Progenitor cell of endocrine pancreas (in vitro differentiated cells): Measurements from ENCODE around the gene AK9. TPM values are rescaled to one million over a fixed set of nuclear protein-coding genes. Genes with fewer than 3 reads are reported as not detected.

Source experiments
- DNase-seq: peaks from one replicate; pipeline ENCODE4 v3.0.0; 2021; ENCODE audit warnings: low spot score; ENCODE audit not compliant: unreplicated experiment
- H3K27ac Mint-ChIP-seq: 2 replicates; pipeline ENCODE4 v1.8.0; 2021; ENCODE audit warnings: mild to moderate bottlenecking, moderate library complexity, mixed read lengths
- H3K27me3 Mint-ChIP-seq: 2 replicates; pipeline ENCODE4 v1.8.0; 2021; ENCODE audit warnings: mixed read lengths
- H3K36me3 Mint-ChIP-seq: 2 replicates; pipeline ENCODE4 v1.8.0; 2022; ENCODE audit warnings: mixed read lengths; ENCODE audit not compliant: insufficient read depth
- H3K4me1 Mint-ChIP-seq: 2 replicates; pipeline ENCODE4 v1.8.0; 2021; ENCODE audit warnings: low read depth, mixed read lengths
- H3K4me3 Mint-ChIP-seq: 2 replicates; pipeline ENCODE4 v1.8.0; 2021; ENCODE audit warnings: low read depth, mild to moderate bottlenecking, moderate library complexity, mixed read lengths
- H3K9me3 Mint-ChIP-seq: 2 replicates; pipeline ENCODE4 v1.8.0; 2021; ENCODE audit warnings: low read depth, mixed read lengths
- total RNA-seq: library from RNA; stranded (reverse); gene quantifications from 2 replicates; pipeline ENCODE4 v1.2.1, GENCODE V29; 2021
- TF ChIP-seq, protein P1 (sequence below): fragments of 200-600 bp; sonication (generic); IDR thresholded peaks from one replicate; pipeline ENCODE4 v1.5.0; 2021; ENCODE audit warnings: antibody characterized with exemption, mild to moderate bottlenecking; ENCODE audit not compliant: unreplicated experiment

Gene AK9
- total RNA-seq, 1 donor from 2014 or later: 12.8 TPM

DNA sequence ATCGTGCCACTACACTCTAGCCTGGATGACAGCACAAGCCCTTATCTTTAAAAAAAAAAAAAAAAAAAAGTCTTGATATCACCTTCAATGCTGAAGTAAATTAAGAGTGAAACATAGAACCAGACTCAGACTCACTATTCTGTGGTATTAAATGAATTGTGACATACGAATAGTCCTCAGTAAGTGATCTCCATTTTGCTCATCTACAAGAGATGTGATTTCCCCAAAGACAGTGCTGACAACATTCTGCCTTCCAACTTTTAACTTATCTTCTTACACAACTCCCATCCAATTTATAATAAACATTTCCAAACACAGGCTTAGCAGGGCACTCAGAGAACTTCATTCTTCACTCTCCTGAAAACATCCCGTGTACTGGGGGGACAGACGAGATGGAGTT, 216.0 kb downstream of the AK9 start:
- no peak overlapping the region for H3K4me3 Mint-ChIP-seq
- TF ChIP-seq, protein P1, sequence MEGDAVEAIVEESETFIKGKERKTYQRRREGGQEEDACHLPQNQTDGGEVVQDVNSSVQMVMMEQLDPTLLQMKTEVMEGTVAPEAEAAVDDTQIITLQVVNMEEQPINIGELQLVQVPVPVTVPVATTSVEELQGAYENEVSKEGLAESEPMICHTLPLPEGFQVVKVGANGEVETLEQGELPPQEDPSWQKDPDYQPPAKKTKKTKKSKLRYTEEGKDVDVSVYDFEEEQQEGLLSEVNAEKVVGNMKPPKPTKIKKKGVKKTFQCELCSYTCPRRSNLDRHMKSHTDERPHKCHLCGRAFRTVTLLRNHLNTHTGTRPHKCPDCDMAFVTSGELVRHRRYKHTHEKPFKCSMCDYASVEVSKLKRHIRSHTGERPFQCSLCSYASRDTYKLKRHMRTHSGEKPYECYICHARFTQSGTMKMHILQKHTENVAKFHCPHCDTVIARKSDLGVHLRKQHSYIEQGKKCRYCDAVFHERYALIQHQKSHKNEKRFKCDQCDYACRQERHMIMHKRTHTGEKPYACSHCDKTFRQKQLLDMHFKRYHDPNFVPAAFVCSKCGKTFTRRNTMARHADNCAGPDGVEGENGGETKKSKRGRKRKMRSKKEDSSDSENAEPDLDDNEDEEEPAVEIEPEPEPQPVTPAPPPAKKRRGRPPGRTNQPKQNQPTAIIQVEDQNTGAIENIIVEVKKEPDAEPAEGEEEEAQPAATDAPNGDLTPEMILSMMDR: no peak
- H3K36me3 Mint-ChIP-seq: peaks cover 35% of the 10 kb centered on the region
- H3K27ac Mint-ChIP-seq: no peak overlapping the region
- no peaks in the 10 kb centered on the region for H3K27me3 Mint-ChIP-seq
- no peak for DNase-seq
- peaks cover 35% of the 10 kb centered on the region for H3K4me1 Mint-ChIP-seq
- H3K9me3 Mint-ChIP-seq: no peaks in the 10 kb centered on the region

- H3K4me1 Mint-ChIP-seq: peaks cover 20% of the 10 kb centered on the region
- no peak for DNase-seq
- H3K36me3 Mint-ChIP-seq: peaks cover 35% of the 10 kb centered on the region
- H3K9me3 Mint-ChIP-seq: no peaks in the 10 kb centered on the region
- no peaks in the 10 kb centered on the region for H3K27me3 Mint-ChIP-seq
- no peak overlapping the region for H3K4me3 Mint-ChIP-seq
- TF ChIP-seq, protein P1: no peak
- no peak overlapping the region for H3K27ac Mint-ChIP-seq
These were observed 217.9 kb downstream of the AK9 start for GRCh38 chr6:109473120-109473519.

DNA sequence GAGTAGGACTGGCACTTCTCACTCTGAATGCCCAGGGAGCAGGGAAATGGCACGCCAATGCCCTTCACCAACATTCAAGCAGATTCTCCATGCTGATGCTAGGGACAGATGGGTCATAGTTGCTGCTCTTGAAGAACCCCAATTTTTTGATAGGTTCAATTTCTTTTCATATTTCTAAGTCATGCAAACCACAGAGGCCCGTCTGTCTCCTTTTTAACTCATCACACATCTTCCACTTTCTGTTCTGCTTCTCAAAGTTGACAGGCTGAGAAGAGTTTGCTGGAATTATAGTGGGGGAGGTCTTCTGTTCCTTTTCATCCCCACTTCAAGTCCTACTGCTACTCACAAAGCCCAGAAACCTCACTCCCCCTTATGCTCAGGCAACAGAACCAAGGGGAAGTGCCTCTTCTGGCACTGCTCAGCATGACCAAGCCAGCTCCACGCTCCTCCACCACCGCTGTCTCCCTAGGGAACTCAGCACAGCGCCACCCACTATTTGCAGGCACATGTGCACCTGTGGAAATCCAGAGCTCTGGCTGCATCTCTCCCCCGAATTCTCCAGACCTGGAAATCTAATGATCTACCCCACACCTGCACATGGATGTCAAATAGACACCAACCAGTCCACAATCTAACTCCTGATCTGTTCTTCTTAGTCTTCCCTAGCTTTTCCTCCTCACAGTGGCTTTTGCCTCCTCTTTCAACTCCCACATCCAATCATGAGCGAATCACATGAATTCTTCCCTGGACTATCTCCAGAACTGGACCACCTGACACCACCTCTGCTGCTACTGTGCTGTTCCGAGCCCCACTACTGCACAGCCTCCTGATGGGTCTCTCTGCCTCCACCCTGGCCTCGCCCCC, 218.6 kb downstream of the AK9 start:
- H3K4me3 Mint-ChIP-seq: no peak overlapping the region
- TF ChIP-seq, protein P1: no peak
- no peaks in the 10 kb centered on the region for H3K9me3 Mint-ChIP-seq
- H3K4me1 Mint-ChIP-seq: peaks cover 13% of the 10 kb centered on the region
- no peak for DNase-seq
- peaks cover 42% of the 10 kb centered on the region for H3K36me3 Mint-ChIP-seq
- no peaks in the 10 kb centered on the region for H3K27me3 Mint-ChIP-seq
- no peak overlapping the region for H3K27ac Mint-ChIP-seq

GRCh38 chr6:109471105-109471810, 219.7 kb downstream of the AK9 start:
- Mint-ChIP-seq H3K27me3 (no peaks in the 10 kb centered on the region), H3K4me3 (no peak overlapping the region), H3K36me3 (peaks cover 49% of the 10 kb centered on the region), H3K9me3 (no peaks in the 10 kb centered on the region), H3K27ac (no peak overlapping the region), H3K4me1 (peaks cover 9% of the 10 kb centered on the region)
- TF ChIP-seq, protein P1: no peak
- no peak for DNase-seq

- peaks cover 37% of the 10 kb centered on the region for H3K36me3 Mint-ChIP-seq
- no peak overlapping the region for H3K27ac Mint-ChIP-seq
- TF ChIP-seq, protein P1: no peak
- H3K4me1 Mint-ChIP-seq: peaks cover 4% of the 10 kb centered on the region
- H3K4me3 Mint-ChIP-seq: no peak overlapping the region
- no peak for DNase-seq
- H3K9me3 Mint-ChIP-seq: no peaks in the 10 kb centered on the region
- H3K27me3 Mint-ChIP-seq: no peaks in the 10 kb centered on the region
These were observed 221.3 kb downstream of the AK9 start for GRCh38 chr6:109469591-109470189.
